HG03175 (cell line): ENCODE results near the gene TAF11L7.
"Not testable (repeated sequence)": the region's sequence is repeated elsewhere in the genome, so short reads cannot be mapped to it uniquely, and the experiment has no call there.

Source experiments
- ATAC-seq: cut with Tn5 transposase; IDR thresholded peaks from one replicate; pipeline ENCODE4 v1.9.1; 2021; ENCODE audit warnings: mild to moderate bottlenecking, moderate library complexity; ENCODE audit not compliant: unreplicated experiment

Gene TAF11L7

DNA sequence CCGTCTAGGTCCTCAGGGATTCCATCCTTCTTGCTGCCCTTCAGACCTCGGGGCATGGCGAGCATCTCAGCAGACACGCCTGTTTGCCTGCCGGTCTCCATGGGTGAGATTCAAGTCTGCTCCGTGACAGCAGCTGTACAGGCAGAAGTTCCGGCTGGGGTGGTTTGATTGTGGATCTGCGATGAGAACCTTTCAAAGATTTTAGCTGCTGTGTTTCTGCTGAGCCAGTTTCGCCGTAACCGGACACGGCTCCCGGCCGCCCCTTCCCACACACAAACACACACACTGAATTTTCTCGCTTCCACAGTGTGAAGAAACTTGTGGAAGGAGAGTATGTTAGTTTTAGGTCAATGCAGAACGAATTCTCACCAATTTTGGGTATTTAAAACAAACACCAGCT lies at the start of gene TAF11L7:
Gene TAF11L7, minus strand, starts transcription at position 101 of the 400 bp plus-strand sequence.
- not testable (repeated sequence) for ATAC-seq

DNA sequence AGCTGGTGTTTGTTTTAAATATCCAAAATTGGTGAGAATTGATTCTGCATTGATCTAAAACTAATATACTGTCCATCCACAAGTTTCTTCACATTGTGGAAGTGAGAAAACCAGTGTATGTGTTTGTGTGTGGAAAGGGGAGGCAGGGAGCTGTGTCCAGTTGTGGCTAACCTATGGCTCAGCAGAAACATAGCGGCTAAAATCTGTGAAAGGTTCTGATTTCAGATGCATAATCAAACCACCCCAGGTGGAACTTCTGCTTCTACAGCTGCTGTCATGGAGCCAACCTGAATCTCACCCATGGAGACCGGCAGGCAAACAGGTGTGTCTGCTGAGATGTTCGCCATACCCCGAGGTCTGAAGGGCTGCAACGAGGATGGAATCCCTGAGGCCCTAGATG lies 48.6 kb upstream of the TAF11L7 start, which contains the start of gene TAF11L14:
Gene TAF11L14, plus strand, starts transcription at position 301 of the 400 bp plus-strand sequence.
- ATAC-seq, result no peak

DNA sequence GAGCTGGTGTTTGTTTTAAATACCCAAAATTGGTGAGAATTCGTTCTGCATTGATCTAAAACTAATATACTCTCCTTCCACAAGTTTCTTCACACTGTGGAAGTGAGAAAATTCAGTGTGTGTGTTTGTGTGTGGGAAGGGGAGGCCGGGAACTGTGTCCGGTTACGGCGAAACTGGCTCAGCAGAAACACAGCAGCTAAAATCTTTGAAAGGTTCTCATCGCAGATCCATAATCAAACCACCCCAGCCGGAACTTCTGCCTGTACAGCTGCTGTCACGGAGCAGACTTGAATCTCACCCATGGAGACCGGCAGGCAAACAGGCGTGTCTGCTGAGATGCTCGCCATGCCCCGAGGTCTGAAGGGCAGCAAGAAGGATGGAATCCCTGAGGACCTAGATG lies 46.2 kb upstream of the TAF11L7 start, which contains the start of gene TAF11L13:
Gene TAF11L13, plus strand, starts transcription at position 301 of the 400 bp plus-strand sequence.
- ATAC-seq, result not testable (repeated sequence)

DNA sequence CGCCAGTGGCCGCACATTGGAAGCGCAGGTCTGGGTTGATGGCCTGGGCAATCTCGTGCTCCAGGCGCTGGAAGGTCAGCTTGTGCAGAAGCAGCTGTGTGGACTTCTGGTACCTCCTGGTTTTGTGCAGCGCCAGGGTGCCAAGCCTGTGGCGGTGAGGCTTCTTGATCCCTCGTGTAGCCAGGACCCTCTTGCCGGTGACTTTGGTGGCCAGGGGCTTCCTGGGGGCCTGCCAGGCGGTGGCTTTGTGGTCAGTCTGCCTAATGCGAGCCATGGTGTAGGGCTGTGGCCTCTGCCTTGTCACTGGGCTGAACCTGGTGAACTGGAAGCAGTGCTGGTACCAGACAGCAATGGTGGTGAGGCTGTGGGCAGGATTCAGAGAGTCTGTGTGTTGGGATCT lies 40.1 kb upstream of the TAF11L7 start:
- ATAC-seq, result no peak

DNA sequence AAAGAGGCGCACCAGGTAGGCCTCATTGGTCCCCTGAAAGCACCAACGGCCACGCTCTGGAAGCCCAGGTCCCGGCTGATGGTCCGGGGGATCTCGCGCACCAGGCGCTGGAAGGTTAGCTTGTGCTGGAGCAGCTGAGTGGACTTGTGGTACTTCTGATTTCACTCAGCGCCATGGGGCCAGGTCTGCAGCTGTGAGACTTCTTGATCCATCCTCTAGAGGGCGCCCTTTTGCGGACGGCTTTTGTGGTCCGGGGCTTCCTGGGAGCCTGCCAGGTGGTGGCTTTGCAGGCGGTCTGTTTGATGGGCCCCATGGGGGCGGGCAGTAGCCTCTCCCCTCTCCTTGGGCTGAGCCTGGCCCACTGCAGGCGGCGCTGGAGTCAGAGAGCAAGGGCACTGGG lies 35.1 kb upstream of the TAF11L7 start:
- ATAC-seq, result no peak

DNA sequence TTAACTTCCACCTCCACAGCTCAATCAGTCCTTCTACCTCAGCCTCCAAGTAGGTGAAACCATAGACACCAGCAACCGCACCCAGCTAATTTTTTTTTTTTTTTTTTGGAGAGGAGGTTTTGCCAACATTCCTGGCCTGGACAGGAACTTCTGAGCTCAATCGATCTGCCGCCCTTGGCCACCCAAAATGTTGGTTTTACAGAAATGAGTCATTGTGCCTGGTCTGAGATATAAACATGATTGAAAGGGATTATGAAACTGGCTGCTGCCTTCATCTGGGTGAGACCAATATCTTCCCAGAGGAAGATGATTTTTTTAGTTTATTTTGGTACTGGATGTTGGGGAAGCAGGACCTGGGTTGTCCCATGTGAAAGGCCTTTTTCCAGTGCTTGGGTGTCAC lies 33.8 kb upstream of the TAF11L7 start:
- no peak for ATAC-seq

DNA sequence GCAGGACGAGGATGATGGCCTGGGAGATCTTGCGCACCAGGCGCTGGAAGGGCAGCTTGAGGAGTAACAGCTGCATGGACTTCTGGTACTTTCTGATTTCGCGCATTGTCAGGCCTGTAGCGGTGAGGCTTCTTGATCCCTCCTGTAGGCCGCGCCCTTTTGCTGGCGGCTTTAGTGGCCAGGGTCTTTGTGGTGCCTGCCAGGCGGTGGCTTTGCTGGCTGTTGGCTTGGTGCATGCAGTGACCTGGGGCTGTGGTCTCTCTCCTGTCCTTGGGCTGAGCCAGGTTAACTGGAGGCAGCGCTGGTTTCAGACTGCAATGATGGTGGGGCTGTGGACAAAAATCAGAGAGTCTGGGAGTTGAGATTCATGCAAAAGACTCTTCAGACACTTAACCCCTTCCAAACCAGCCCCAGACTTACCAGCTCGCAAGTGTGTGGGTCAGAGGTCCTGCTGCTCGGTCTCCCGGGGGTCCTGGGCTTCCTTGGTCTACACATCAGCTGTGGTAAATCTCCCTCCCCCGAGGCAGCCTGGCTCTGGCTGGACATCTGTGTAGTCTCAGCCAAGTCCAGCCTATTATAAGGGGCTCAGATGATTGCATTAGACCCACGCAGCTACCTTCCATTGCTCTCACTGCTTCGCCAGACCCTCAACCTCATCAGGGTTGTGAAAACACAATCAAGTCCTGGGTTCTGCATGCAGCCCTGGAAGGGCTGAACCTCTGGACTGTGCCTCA lies 29.5 kb upstream of the TAF11L7 start:
- ATAC-seq, result no peak

DNA sequence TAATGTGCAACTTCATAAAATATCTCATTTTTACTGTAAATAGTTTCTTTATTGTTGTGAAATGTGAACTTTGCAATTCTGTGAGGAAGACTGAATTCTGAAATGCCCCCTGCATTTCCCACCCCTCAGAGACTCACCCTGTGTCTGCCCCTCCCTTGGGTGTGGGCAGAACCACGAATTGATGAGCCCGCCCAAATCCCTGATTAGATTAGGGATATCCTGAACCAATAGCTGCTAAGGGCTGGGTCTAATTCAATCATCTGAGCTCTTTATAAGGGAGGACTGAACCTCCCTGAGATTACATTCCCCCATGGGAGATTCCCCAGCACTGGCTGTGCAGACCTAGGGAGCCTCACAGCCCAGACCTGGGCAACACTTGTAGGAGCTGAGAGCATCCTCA lies 24.5 kb upstream of the TAF11L7 start, which contains the start of gene TAF11L12:
Gene TAF11L12, plus strand, starts transcription at position 301 of the 400 bp plus-strand sequence.
- ATAC-seq, result not testable (repeated sequence)

DNA sequence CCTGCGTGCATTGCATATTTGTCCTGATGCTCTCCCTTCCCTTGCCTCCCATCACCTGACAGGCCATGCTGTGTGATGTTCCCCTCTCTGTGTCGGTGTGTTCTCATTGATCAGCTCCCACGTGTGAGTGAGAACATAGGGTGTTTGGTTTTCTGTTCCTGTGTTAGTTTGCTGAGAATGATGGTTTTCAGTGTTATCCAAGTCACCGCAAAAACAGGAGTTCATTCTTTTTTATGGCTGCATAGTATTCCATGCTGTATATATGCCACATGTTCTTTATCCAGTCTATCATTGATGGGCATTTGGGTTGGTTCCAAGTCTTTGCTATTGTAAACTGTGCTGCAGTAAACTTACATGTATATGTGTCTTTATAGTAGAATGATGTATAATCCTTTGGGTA lies 21.9 kb upstream of the TAF11L7 start:
- ATAC-seq, result not testable (repeated sequence)

DNA sequence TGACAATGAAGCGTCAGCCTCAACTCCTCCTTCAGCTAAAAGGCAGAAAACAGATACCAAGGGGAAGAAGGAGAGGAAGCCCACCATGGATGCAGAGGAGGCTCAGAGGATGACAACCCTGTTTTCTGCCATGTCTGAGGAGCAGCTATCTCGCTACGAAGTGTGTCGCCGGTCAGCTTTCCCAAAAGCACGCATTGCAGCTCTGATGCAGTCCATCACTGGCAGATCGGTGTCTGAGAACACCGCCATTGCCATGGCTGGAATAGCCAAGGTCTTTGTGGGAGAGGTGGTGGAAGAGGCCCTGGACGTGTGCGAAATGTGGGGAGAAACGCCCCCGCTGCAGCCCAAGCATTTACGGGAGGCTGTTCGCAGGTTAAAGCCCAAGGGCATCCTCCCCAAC lies 19.4 kb upstream of the TAF11L7 start:
- ATAC-seq, result no peak

DNA sequence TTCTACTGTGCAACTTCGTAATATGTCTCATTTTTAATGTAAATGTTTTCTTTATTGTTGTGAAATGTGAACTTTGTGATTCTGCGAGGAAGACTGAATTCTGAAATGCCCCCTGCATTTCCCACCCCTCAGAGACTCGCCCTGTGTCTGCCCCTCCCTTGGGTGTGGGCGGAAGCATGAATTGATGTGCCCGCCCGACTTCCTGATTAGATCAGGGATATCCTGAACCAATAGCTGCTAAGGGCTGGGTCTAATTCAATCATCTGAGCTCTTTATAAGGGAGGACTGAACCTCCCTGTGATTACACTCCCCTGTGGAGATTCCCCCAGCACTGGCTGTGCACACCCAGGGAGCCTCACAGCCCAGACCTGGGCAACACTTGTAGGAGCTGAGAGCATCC lies 18.3 kb upstream of the TAF11L7 start, which contains the start of gene TAF11L11:
Gene TAF11L11, plus strand, starts transcription at position 304 of the 400 bp plus-strand sequence.
- not testable (repeated sequence) for ATAC-seq

DNA sequence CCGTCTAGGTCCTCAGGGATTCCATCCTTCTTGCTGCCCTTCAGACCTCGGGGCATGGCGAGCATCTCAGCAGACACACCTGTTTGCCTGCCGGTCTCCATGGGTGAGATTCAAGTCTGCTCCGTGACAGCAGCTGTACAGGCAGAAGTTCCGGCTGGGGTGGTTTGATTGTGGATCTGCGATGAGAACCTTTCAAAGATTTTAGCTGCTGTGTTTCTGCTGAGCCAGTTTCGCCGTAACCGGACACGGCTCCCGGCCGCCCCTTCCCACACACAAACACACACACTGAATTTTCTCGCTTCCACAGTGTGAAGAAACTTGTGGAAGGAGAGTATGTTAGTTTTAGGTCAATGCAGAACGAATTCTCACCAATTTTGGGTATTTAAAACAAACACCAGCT lies 12.2 kb upstream of the TAF11L7 start, which contains the start of gene TAF11L10:
Gene TAF11L10, minus strand, starts transcription at position 101 of the 400 bp plus-strand sequence.
- ATAC-seq, result not testable (repeated sequence)

DNA sequence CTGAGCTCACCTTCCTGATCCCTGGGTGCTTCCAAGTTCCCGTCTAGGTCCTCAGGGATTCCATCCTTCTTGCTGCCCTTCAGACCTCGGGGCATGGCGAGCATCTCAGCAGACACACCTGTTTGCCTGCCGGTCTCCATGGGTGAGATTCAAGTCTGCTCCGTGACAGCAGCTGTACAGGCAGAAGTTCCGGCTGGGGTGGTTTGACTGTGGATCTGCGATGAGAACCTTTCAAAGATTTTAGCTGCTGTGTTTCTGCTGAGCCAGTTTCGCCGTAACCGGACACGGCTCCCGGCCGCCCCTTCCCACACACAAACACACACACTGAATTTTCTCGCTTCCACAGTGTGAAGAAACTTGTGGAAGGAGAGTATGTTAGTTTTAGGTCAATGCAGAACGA lies 8.7 kb upstream of the TAF11L7 start, which contains the start of gene TAF11L9:
Gene TAF11L9, minus strand, starts transcription at position 140 of the 400 bp plus-strand sequence.
- ATAC-seq, result not testable (repeated sequence)

DNA sequence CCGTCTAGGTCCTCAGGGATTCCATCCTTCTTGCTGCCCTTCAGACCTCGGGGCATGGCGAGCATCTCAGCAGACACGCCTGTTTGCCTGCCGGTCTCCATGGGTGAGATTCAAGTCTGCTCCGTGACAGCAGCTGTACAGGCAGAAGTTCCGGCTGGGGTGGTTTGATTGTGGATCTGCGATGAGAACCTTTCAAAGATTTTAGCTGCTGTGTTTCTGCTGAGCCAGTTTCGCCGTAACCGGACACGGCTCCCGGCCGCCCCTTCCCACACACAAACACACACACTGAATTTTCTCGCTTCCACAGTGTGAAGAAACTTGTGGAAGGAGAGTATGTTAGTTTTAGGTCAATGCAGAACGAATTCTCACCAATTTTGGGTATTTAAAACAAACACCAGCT lies 5.3 kb upstream of the TAF11L7 start, which contains the start of gene TAF11L8:
Gene TAF11L8, minus strand, starts transcription at position 101 of the 400 bp plus-strand sequence.
- not testable (repeated sequence) for ATAC-seq
